Ovary (tissue), 3 donors: ENCODE results near the gene RASAL2.
"Not testable (repeated sequence)": the region's sequence is repeated elsewhere in the genome, so short reads cannot be mapped to it uniquely, and the experiment has no call there.

Source experiments
- POLR2A ChIP-seq: fragments of 450-650 bp; IDR thresholded peaks from one replicate; pipeline ENCODE4 v1.6.1; 2017; ENCODE audit warnings: antibody characterized with exemption, mild to moderate bottlenecking, moderate library complexity
- TF ChIP-seq, protein P1 (sequence below), 3 donors: fragments of 450-650 bp in 2 of 3; fragments of 200-600 bp in 1 of 3; IDR thresholded peaks; one replicate each; pipeline versions ENCODE4 v1.5.1 to v1.8.0; 2016 to 2022; ENCODE audit warnings: antibody characterized with exemption in 3 of 3, mild to moderate bottlenecking in 1 of 3
- donor health status: DM: no; HTN: no; CAD: no.

DNA sequence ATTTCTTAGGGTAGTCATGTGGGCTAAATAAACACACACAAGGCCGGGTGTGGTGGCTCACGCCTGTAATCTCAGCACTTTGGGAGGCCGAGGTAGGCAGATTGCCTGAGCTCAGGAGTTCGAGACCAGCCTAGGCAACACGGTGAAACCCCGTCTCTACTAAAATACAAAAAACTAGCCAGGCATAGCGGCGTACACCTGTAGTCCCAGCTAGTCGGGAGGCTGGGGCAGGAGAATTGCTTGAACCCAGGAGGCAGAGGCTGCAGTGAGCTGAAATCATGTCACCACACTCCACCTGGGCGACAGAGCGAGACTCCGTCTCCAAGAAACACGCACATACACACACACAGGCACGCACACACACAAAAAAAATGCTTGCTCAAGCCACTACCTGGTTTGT lies 409.4 kb downstream of the RASAL2 start:
- TF ChIP-seq, protein P1, sequence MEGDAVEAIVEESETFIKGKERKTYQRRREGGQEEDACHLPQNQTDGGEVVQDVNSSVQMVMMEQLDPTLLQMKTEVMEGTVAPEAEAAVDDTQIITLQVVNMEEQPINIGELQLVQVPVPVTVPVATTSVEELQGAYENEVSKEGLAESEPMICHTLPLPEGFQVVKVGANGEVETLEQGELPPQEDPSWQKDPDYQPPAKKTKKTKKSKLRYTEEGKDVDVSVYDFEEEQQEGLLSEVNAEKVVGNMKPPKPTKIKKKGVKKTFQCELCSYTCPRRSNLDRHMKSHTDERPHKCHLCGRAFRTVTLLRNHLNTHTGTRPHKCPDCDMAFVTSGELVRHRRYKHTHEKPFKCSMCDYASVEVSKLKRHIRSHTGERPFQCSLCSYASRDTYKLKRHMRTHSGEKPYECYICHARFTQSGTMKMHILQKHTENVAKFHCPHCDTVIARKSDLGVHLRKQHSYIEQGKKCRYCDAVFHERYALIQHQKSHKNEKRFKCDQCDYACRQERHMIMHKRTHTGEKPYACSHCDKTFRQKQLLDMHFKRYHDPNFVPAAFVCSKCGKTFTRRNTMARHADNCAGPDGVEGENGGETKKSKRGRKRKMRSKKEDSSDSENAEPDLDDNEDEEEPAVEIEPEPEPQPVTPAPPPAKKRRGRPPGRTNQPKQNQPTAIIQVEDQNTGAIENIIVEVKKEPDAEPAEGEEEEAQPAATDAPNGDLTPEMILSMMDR (IDR thresholded peaks at IDR 0.05): not testable (repeated sequence)
- not testable (repeated sequence) for TF ChIP-seq POLR2A
